GM19193 (cell line): ENCODE measurements around the gene PTPRU.

Source experiments
- POLR2A ChIP-seq: IDR thresholded peaks from 4 replicates; pipeline ENCODE4 v1.6.1; 2011; ENCODE audit not compliant: insufficient read depth, insufficient read length; ENCODE audit errors: extremely low read depth

Gene PTPRU

DNA sequence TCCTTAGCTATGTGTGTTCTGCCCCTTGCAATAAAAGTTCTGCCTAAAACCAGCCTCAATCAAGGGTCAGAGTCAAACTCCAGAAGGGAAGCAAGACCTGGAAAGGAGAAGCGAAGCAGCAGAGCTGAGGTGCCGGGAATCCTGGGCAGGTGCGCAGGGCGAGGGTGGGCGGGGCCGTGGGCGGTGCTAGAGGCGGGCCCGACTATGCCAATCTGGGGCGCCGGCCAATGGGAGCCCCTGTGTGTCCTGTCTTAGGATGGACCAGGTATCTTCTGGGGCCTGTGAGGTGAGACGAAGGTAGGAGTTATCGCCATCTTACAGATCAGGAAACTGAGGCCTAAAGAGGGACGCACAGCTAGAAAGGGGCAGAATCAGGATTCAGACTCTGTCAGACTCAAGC lies 120.3 kb downstream of the PTPRU start:
- TF ChIP-seq POLR2A, result no peak

DNA sequence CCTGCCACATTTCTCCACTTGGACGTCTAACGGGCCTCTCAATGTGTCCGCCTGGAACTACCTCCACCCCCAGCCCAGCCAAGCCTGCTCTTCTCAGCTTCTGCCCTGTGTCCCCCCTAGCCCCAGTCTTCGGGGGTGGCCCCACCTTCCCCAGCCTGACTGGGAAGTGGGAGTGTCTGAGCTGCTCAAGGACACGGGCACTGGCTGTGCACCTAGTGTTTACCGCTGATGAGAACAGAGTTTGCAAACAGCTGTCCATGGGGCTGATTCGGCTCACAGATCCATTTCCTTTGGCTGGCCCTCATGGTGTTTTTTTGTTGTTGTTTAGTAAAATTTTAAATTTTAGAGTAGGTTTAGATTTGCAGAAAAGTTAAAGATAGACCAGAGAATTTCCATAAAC lies 121.1 kb downstream of the PTPRU start:
- no peak for TF ChIP-seq POLR2A

DNA sequence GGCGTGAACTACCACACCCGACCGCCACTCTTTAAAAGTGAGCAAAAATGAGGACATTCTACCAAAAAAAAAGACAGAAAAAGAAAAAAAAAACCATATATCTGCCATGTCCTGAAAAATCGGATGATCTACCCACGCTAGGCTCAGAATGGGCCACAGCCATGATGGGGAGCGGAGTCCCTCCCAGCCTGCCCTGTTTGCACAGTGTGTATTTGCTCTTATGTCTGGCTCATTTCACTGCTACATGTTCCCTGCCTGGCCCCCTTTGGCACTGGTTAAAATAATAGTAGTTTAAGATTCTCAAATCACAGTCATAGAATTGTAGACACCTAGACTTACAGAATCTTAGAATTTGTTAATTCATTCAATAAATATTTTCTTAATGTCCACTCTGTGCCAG lies 121.9 kb downstream of the PTPRU start:
- no peak for TF ChIP-seq POLR2A

DNA sequence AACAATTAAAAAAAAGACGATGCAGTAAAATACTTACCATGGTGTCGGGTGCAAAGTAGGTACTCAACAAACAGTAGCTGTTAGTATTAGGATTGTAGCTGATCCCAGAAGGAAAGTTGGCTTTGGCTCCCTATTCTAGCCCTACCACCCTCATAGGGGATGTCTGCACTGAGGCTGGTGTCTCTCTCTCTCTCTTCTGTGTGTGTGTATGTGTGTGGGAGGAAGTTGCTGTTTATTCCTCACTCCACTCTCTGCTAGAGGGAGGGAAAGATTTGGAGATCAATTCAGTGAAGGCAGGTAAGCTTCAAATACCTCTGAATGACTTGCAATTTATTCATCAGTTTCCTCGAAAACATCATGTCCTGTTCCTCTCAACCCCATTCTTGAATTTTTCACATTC lies 124.4 kb downstream of the PTPRU start:
- TF ChIP-seq POLR2A, result no peak

DNA sequence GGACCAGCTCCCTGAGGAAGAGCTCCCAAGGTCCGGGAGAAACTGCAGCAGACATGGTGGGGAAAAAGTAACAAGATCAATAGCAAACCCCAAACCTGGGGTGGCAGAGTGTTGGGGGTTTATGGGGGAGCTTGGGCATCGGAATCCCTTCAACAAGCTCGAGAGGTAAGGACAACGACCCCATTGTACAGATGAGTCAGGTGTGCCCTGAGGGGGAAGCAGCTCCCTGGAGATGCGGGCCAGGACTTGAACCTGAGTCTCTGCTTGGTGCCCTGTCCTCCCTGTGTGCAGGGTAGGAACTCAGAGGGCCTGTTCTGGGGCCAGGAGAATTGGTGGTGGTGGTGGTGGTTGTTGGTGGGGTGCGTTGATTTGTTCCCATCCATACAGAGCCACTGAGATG lies 125.4 kb downstream of the PTPRU start:
- no peak for TF ChIP-seq POLR2A

DNA sequence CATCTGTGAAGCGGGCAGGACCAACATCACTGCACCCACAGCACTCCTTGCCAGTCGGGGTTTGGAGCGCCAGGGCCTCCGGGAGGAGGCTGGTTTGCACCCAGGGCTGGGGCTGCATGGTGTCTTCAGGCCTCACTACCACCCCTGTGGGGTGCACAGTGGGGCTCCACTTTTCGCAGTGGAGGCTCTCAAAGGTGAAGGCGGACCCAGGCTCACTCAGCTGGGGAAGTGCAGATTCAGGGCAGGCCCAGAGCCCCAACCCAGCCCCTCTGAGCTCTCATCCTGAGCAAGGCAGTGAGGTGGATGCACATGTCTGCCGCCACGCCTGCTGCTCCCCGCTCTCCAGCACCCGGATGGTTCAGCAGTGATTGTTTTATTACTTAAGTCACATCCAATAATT lies 125.8 kb downstream of the PTPRU start:
- TF ChIP-seq POLR2A, result no peak

DNA sequence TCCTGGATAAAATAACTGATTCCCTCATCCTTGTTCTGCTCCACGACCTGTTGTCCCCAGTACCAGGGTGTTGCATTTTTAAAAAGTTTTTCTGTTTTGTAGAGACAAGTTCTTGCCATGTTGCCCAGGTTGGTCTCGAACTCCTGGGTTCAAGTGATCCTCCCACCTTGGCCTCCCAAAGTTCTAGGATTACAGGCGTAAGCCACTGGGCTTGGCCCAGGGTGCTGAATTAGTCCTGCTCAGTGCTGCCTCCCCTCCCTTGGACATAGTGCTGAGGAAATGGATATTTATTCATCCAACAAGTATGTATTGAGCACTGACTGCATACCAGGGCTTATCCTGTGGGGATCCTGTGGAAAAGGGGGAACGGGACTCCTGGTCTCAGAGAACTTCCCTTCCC lies 126.4 kb downstream of the PTPRU start:
- TF ChIP-seq POLR2A, result no peak

DNA sequence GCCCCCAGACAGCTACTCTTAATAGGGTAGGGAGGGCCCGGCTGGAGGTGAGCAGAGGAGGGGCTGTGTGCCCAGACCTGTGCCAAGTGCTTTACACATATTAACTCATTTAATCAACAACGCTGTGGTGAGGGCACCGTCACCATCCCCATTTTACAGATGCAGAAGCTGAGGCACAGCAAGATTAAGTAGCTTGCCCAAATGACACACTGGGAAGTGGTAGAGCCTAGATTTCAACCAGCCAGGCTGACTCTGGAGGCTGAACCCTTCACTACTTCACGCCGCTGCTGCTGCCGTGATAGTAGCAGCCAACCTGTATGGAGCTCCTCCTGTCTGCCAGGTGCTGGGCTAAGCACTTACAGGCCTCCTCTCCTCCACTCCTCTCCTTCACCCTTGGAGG lies 127.2 kb downstream of the PTPRU start:
- no peak for TF ChIP-seq POLR2A

DNA sequence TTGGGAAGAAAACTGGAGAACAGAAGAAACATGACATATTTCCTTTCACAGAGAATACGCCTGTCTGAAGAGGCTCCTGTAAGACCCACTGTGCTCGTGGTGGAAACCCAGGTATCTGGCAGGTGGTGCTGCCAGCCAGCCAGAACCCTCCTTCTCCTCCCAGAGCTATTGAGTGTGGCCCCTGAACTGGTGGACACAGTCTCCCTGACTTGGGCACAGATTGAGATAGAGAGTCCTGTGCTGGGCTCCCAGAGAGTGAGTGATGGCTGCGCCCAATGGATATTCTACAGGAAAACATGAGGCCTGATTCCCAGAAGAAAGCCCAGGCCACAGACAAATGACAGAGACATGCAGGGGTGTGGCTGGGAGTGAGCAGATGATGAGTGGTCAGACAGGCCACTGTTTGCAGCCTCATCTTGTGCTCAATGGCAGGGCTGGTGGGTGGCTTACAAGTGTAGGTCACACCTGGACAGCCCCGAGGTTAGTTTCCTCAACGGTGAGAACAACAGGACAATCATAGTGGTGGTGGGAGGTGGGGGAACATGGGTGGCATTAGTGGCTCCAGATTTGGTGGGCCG lies 127.9 kb downstream of the PTPRU start:
- no peak for TF ChIP-seq POLR2A

DNA sequence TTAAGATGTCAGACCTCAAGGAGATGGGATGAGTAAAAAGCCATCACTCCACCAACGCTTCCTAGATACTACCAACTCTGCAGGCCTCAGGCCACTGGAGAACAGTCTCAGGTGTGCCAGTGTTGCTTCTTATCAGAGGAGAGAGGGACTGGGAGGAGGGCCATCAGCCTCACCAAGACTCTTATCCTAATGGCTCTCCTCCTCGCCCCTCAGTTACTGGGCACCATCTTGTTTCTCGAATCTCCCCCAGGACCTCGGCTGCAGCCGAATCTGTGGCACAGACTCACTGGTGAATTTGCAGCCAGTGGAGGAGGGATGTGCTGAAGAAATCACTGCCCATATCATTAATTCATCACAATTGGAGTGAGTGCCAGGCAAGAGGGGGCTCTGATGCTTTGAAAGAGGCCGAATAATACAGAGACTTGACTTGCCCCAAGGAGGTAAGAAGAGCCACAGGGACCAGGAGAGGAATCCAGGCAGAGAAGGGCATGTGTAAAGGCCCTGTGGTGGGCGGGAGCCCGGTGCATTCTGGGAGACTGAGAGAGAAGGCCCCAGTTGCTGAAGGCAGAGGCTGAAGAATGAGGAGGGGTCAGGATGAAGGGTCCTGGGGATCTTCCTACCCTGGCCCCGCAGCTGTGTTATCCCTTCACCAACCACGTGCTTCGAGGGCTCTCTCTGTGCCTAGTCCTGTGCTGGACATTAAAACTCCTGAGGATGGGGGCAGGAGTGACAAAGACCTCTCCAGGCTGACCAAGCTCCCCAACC lies 129.8 kb downstream of the PTPRU start:
- TF ChIP-seq POLR2A, result no peak

DNA sequence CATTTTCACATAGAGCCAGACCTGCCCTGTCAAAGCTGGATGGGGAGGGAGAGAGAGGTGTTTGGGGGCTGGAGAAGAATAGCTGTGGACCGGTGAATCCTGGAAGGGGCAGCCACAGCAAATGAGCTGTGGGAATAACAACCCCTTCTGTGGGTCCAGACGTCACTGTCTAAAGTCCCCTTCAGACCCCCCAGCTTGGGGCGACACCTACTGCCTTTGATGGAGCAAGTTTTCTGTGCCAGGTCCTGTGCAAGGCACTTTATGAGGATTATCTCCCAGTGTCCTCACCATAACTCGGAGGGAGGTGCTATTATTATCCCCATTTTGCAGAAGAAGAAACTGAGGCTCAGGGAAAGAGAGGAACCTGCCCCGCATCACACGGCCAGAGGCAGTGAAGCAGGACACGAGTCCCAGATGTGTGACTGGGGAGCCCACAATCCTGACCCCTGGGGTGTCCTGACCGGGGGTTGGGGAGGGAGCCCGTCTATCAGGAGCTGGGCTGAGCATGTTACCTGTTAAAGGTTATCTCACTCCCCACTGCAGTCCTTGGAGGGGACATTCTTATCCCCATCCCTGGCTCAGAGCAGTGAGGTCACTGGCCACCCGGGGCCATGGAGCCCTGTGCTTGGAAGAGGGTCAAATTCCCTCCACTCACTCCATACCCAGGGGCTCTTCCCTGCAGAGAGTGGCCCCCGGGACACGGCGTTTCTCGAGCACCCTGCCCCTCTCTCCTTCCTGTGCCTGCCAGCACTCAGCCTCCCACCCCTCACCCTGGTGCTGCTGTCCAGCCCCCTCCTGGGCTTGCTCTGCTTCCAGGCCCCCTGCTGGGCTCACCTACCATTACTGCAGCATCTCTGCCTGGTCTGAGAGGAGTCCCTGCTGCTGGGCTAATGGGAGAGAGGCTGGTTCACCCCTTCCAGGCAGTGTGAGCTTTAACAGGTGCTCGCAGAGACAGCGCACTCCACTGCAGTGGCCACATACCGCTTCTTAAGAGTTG lies 132.9 kb downstream of the PTPRU start:
- TF ChIP-seq POLR2A, result no peak

DNA sequence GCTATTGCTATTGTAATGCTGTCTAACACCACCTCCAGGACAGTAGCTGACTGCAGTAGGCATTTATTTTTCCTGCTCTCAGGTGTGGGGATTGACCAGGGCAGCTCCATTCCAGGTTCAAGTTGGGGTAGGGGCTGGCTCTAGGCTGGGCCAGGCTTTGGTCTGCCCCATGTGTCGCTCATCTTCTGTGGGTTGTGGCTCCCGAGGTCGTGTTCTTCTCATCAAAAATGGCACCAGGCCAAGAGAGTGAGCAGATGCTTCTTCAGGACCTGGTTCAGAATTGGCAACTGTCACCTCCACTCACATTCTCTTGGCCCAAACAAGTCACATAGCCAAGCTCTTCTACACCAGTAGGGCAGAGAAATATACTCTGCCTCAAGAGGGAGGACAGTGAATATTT lies 133.7 kb downstream of the PTPRU start:
- no peak for TF ChIP-seq POLR2A

DNA sequence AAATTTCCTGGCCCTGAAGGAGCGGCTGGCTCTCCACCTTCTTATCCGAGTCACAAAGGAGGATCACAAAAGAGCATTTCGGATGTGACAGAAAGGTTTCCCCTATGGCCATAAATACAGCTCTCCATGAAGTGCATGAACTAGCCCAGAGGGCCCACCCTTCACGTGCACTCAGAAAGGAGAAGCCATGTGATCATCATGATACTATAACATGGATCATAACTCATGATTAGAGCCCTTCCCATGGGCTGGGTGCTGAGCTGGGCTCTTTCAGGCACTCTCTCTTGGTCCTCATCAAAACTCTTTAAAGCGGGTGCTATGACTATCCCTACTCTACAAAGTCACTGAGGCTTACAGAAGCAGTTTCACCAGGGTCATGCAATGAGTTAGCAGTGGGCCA lies 135.0 kb downstream of the PTPRU start:
- no peak for TF ChIP-seq POLR2A

DNA sequence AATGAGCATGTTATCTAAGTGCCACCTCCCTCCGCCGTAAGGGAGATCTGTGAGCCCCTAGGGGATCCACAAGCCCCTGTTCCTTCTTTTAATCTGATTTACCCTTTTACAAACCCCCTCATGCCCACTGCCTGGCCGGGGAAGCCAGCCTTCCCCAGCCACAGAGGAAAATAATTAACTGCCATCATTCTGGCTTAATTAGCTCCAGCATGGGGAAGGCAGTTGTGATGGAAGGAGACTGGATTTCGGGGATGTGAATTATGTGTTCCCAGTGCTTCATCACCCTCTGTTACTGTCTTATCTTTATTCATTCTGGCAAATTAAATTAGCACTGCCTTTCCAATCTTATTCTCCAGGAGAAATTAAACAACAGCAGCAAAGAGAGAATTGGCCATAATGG lies 135.8 kb downstream of the PTPRU start:
- no peak for TF ChIP-seq POLR2A
